K562 (cell line): ENCODE measurements around the gene CCT5. TPM values are rescaled to one million over a fixed set of nuclear protein-coding genes. Genes with fewer than 3 reads are reported as not detected.

ENCODE experiments used
- CEBPB ChIP-seq: fragments of 450-650 bp; IDR thresholded peaks from 2 replicates; pipeline ENCODE4 v1.6.1; 2016; ENCODE audit warnings: missing genetic modification characterization, missing compliant biosample characterization
- DPF2 ChIP-seq: fragments of 450-650 bp; IDR thresholded peaks from 2 replicates; pipeline ENCODE4 v1.6.1; 2016
- FOXK1 ChIP-seq: sonication (generic); formaldehyde crosslinking; IDR thresholded peaks from 2 replicates; pipeline ENCODE4 v1.8.0; 2022; ENCODE audit warnings: missing genetic modification reagents, mild to moderate bottlenecking, borderline replicate concordance
- KDM2B ChIP-seq: fragments of 250-450 bp; sonication (Bioruptor Pico); IDR thresholded peaks from 2 replicates; pipeline ENCODE4 v1.8.0; 2021; ENCODE audit warnings: mild to moderate bottlenecking, moderate library complexity
- MYNN ChIP-seq, 2 experiments: sonication (generic); formaldehyde crosslinking in 1 of 2; IDR thresholded peaks; 2 replicates each; pipeline versions ENCODE4 v1.5.0 to v1.6.1; 2016 to 2020; ENCODE audit warnings: antibody characterized with exemption in 1 of 2, missing genetic modification reagents in 1 of 2
- POLR2G ChIP-seq: fragments of 200-400 bp; formaldehyde crosslinking; IDR thresholded peaks from 2 replicates; pipeline ENCODE4 v1.6.1; 2017; ENCODE audit warnings: low read depth, mild to moderate bottlenecking, antibody characterized with exemption, low read length, moderate library complexity
- POLR2H ChIP-seq: IDR thresholded peaks from 2 replicates; pipeline ENCODE4 v1.6.1; 2016; ENCODE audit warnings: missing genetic modification characterization, low read depth, mild to moderate bottlenecking, control low read depth, missing compliant biosample characterization, moderate library complexity
- RBM14 ChIP-seq: fragments of 200-400 bp; formaldehyde crosslinking; IDR thresholded peaks from 2 replicates; pipeline ENCODE4 v1.6.1; 2018; ENCODE audit warnings: low read depth, mild to moderate bottlenecking, low read length, moderate library complexity, borderline replicate concordance; ENCODE audit not compliant: insufficient read depth
- TRIM28 ChIP-seq: fragments of 450-650 bp; IDR thresholded peaks from 2 replicates; pipeline ENCODE4 v1.6.1; 2017
- polyA plus RNA-seq, 8 experiments: library from polyadenylated mRNA; depleted of rRNA in 4 of 8; stranded (reverse) in 5 of 8; unstranded in 3 of 8; fragments of >200 nt; fragmentation: Nextera tagmentation in 2 of 8; fragmentation: Illumina TruSeq in 1 of 8; extraction: Ambion mirVana in 2 of 8; extraction: Trizol in 1 of 8; gene quantifications; 2 replicates each; pipeline versions ENCODE4 v1.2.1 to v1.2.3, GENCODE V29; 2011 to 2014; ENCODE audit warnings: inconsistent platforms in 1 of 8, missing spikeins in 1 of 8
- total RNA-seq, 7 experiments: library from RNA; depleted of rRNA in 6 of 7; stranded (reverse); fragments of >200 nt in 6 of 7; fragmentation: Illumina TruSeq in 2 of 7; extraction: Trizol in 2 of 7; gene quantifications; 2 replicates each; pipeline versions ENCODE4 v1.2.1 to v1.2.3, GENCODE V29; 2011 to 2021; ENCODE audit warnings: low replicate concordance in 1 of 7
- TF ChIP-seq, protein P1 (sequence below): fragments of 450-650 bp; formaldehyde crosslinking; IDR thresholded peaks from 2 replicates; pipeline ENCODE4 v1.4.0; 2020; ENCODE audit warnings: mild to moderate bottlenecking, moderate library complexity
- TF ChIP-seq, protein P2 (sequence below): fragments of 250-450 bp; sonication (Bioruptor Pico); IDR thresholded peaks from 2 replicates; pipeline ENCODE4 v1.9.0; 2021; ENCODE audit warnings: mild to moderate bottlenecking, inconsistent platforms
- TF ChIP-seq, protein P3 (sequence below), 2 experiments: fragments of 450-650 bp in 1 of 2; sonication (generic) in 1 of 2; formaldehyde crosslinking in 1 of 2; IDR thresholded peaks; 2 replicates each; pipeline versions ENCODE4 v1.7.1 to v1.9.0; 2016 to 2022; ENCODE audit warnings: inconsistent platforms in 1 of 2, mild to moderate bottlenecking in 1 of 2, missing genetic modification reagents in 1 of 2

Gene CCT5
- total and polyA plus RNA-seq, 9 of the 15 experiments (the other 6 are each of a cell fraction or from before 2014, with no cell fraction given), result 782 to 1,606 (median 1,153) TPM

DNA sequence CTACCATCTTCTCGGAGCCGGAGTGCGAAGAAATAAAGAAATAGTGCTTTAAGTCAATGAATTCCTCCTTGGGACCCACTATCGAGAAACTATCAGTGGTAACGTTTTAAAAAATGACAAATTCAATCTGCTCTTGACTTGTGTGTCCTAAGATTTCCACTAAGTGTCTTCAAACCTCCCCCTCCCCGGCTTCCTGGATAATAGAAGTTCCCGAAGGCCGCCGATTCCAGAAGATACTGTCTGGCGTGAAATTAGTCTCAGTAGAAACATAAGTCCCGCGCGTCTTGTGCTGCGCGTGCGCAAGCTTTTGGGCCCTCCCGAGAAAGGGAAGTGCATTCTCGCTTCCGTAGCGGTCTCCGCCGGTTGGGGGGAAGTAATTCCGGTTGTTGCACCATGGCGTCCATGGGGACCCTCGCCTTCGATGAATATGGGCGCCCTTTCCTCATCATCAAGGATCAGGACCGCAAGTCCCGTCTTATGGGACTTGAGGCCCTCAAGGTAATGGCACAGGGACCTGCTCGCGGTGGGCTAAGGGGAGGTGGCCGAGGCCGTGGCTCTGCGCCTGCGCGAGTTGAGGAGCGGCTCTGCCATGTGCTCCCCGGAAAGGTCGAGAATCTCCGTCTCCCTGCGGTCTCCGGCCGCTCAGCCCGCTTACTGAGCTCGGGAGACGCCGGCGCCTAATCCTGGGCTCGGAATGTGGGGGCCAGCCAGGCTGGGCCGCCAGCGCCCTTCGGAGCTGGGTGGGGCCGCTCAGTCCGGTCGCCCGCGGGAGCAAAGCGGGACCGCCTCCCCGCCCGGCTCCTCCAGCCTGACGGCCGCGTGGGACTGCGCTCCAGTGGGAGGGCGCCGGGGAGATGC is at the start of gene CCT5 (continued):
- TF ChIP-seq, protein P1, sequence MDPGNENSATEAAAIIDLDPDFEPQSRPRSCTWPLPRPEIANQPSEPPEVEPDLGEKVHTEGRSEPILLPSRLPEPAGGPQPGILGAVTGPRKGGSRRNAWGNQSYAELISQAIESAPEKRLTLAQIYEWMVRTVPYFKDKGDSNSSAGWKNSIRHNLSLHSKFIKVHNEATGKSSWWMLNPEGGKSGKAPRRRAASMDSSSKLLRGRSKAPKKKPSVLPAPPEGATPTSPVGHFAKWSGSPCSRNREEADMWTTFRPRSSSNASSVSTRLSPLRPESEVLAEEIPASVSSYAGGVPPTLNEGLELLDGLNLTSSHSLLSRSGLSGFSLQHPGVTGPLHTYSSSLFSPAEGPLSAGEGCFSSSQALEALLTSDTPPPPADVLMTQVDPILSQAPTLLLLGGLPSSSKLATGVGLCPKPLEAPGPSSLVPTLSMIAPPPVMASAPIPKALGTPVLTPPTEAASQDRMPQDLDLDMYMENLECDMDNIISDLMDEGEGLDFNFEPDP (CRISPR knock-in tag), result peak; percentile 71; the same call in 1 of the 2 replicates
- TF ChIP-seq, protein P2, sequence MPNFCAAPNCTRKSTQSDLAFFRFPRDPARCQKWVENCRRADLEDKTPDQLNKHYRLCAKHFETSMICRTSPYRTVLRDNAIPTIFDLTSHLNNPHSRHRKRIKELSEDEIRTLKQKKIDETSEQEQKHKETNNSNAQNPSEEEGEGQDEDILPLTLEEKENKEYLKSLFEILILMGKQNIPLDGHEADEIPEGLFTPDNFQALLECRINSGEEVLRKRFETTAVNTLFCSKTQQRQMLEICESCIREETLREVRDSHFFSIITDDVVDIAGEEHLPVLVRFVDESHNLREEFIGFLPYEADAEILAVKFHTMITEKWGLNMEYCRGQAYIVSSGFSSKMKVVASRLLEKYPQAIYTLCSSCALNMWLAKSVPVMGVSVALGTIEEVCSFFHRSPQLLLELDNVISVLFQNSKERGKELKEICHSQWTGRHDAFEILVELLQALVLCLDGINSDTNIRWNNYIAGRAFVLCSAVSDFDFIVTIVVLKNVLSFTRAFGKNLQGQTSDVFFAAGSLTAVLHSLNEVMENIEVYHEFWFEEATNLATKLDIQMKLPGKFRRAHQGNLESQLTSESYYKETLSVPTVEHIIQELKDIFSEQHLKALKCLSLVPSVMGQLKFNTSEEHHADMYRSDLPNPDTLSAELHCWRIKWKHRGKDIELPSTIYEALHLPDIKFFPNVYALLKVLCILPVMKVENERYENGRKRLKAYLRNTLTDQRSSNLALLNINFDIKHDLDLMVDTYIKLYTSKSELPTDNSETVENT (CRISPR knock-in tag), result peak; percentile 80; the same call in 1 of the 2 replicates
- TF ChIP-seq MYNN (IDR thresholded peaks at IDR 0.05), result no peak
- no peak for TF ChIP-seq MYNN (CRISPR knock-in tag; IDR thresholded peaks at IDR 0.05)
- TF ChIP-seq KDM2B (CRISPR knock-in tag), result no peak
- no peak; the same call in 1 of the 2 replicates for TF ChIP-seq TRIM28
- TF ChIP-seq, protein P3, sequence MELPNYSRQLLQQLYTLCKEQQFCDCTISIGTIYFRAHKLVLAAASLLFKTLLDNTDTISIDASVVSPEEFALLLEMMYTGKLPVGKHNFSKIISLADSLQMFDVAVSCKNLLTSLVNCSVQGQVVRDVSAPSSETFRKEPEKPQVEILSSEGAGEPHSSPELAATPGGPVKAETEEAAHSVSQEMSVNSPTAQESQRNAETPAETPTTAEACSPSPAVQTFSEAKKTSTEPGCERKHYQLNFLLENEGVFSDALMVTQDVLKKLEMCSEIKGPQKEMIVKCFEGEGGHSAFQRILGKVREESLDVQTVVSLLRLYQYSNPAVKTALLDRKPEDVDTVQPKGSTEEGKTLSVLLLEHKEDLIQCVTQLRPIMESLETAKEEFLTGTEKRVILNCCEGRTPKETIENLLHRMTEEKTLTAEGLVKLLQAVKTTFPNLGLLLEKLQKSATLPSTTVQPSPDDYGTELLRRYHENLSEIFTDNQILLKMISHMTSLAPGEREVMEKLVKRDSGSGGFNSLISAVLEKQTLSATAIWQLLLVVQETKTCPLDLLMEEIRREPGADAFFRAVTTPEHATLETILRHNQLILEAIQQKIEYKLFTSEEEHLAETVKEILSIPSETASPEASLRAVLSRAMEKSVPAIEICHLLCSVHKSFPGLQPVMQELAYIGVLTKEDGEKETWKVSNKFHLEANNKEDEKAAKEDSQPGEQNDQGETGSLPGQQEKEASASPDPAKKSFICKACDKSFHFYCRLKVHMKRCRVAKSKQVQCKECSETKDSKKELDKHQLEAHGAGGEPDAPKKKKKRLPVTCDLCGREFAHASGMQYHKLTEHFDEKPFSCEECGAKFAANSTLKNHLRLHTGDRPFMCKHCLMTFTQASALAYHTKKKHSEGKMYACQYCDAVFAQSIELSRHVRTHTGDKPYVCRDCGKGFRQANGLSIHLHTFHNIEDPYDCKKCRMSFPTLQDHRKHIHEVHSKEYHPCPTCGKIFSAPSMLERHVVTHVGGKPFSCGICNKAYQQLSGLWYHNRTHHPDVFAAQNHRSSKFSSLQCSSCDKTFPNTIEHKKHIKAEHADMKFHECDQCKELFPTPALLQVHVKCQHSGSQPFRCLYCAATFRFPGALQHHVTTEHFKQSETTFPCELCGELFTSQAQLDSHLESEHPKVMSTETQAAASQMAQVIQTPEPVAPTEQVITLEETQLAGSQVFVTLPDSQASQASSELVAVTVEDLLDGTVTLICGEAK (IDR thresholded peaks at IDR 0.05), result peak; percentile 89
- TF ChIP-seq, protein P3 (CRISPR knock-in tag; IDR thresholded peaks at IDR 0.05), result no peak
- TF ChIP-seq POLR2G, result peak; percentile 93
- TF ChIP-seq FOXK1 (CRISPR knock-in tag), result no peak; the same call in 1 of the 2 replicates
- peak; percentile 91; the same call in 1 of the 2 replicates for TF ChIP-seq RBM14
- no peak for TF ChIP-seq DPF2
- TF ChIP-seq CEBPB (tag), result peak; percentile 64
- TF ChIP-seq POLR2H, result peak; percentile 92
